Liver (tissue), 9 donors: Measurements from ENCODE around the gene DISP3. TPM values are rescaled to one million over a fixed set of nuclear protein-coding genes. Genes with fewer than 3 reads are reported as not detected.

Source experiments
- DNase-seq: peaks from one replicate; pipeline ENCODE4 v3.0.0-alpha.2; 2017; ENCODE audit warnings: low spot score
- H3K27ac ChIP-seq, 2 donors: one replicate each; pipeline ENCODE4 v1.7.0; 2013; ENCODE audit warnings: inconsistent platforms in 2 of 2, low read length in 2 of 2, control low read depth in 1 of 2, low read depth in 1 of 2, mild to moderate bottlenecking in 1 of 2
- H3K27me3 ChIP-seq, 4 donors: one replicate each; pipeline versions ENCODE4 v1.6.1 to v1.7.0; 2013; ENCODE audit warnings: low read length in 3 of 4, inconsistent platforms in 1 of 4, mild to moderate bottlenecking in 1 of 4, moderate library complexity in 1 of 4; ENCODE audit not compliant: control insufficient read depth in 4 of 4, insufficient read depth in 4 of 4
- H3K36me3 ChIP-seq, 4 donors: one replicate each; pipeline versions ENCODE4 v1.6.1 to v1.7.0; 2013; ENCODE audit warnings: low read length in 3 of 4, mild to moderate bottlenecking in 3 of 4, low read depth in 1 of 4, moderate library complexity in 1 of 4; ENCODE audit not compliant: control insufficient read depth in 4 of 4, insufficient read depth in 3 of 4
- H3K4me1 ChIP-seq, 4 donors: one replicate each; pipeline versions ENCODE4 v1.6.1 to v1.7.0; 2013; ENCODE audit warnings: low read length in 3 of 4, mild to moderate bottlenecking in 3 of 4, moderate library complexity in 1 of 4; ENCODE audit not compliant: control insufficient read depth in 4 of 4, insufficient read depth in 4 of 4
- H3K4me3 ChIP-seq, 3 donors: one replicate each; pipeline versions ENCODE4 v1.6.1 to v1.7.0; 2013; ENCODE audit warnings: low read length in 3 of 3, control low read depth in 1 of 3, low read depth in 1 of 3, mild to moderate bottlenecking in 1 of 3
- H3K9ac ChIP-seq, 2 donors: one replicate each; pipeline ENCODE4 v1.7.0; 2013; ENCODE audit warnings: low read length in 2 of 2, mild to moderate bottlenecking in 2 of 2, moderate library complexity in 2 of 2, control low read depth in 1 of 2, low read depth in 1 of 2
- H3K9me3 ChIP-seq, 4 donors: one replicate each; pipeline versions ENCODE4 v1.6.1 to v1.7.0; 2013; ENCODE audit warnings: low read length in 3 of 4; ENCODE audit not compliant: control insufficient read depth in 4 of 4
- EGR1 ChIP-seq, 2 donors: IDR thresholded peaks; 2 replicates each; pipeline ENCODE4 v1.6.1; 2016 to 2018; ENCODE audit warnings: antibody characterized with exemption in 2 of 2, low read depth in 2 of 2
- FOXA2 ChIP-seq: IDR thresholded peaks from 2 replicates; pipeline ENCODE4 v1.6.1; 2016; ENCODE audit warnings: antibody characterized with exemption
- GABPA ChIP-seq, 2 donors: IDR thresholded peaks in 1 of 2; conservative IDR thresholded peaks in 1 of 2; 2 replicates each; pipeline ENCODE4 v1.6.1; 2016; ENCODE audit warnings: antibody characterized with exemption in 2 of 2, mild to moderate bottlenecking in 1 of 2, moderate library complexity in 1 of 2
- HNF4A ChIP-seq, 2 donors: conservative IDR thresholded peaks; 2 replicates each; pipeline ENCODE4 v1.6.1; 2016; ENCODE audit warnings: antibody characterized with exemption in 2 of 2, mild to moderate bottlenecking in 2 of 2
- JUND ChIP-seq, 2 donors: IDR thresholded peaks; 2 replicates each; pipeline ENCODE4 v1.6.1; 2016; ENCODE audit warnings: antibody characterized with exemption in 2 of 2
- NR2F2 ChIP-seq: IDR thresholded peaks from 2 replicates; pipeline ENCODE4 v1.6.1; 2016; ENCODE audit warnings: antibody characterized with exemption
- RAD21 ChIP-seq, 2 donors: IDR thresholded peaks; 2 replicates each; pipeline ENCODE4 v1.6.1; 2016; ENCODE audit warnings: antibody characterized with exemption in 2 of 2, mild to moderate bottlenecking in 2 of 2
- RXRA ChIP-seq, 2 donors: IDR thresholded peaks; 2 replicates each; pipeline ENCODE4 v1.6.1; 2017 to 2018; ENCODE audit warnings: antibody characterized with exemption in 2 of 2, mild to moderate bottlenecking in 1 of 2
- SP1 ChIP-seq: IDR thresholded peaks from 2 replicates; pipeline ENCODE4 v1.6.1; 2018; ENCODE audit warnings: antibody characterized with exemption, mild to moderate bottlenecking
- TAF1 ChIP-seq: conservative IDR thresholded peaks from 2 replicates; pipeline ENCODE4 v1.6.1; 2016; ENCODE audit warnings: antibody characterized with exemption, mild to moderate bottlenecking
- YY1 ChIP-seq: IDR thresholded peaks from 2 replicates; pipeline ENCODE4 v1.6.1; 2016; ENCODE audit warnings: antibody characterized with exemption, mild to moderate bottlenecking
- WGBS: extraction: QIAGEN DNeasy Blood & Tissue Kit; methylation state at CpG from one replicate; pipeline ENCODE4 v1.1.7; 2013; 5-methylcytosine and 5-hydroxymethylcytosine counted together
- polyA plus RNA-seq, 2 donors: library from polyadenylated mRNA; stranded (reverse) in 1 of 2; unstranded in 1 of 2; fragments of 200-250 nt in 1 of 2; fragments of >200 nt in 1 of 2; fragmentation: Nextera tagmentation in 1 of 2; extraction: Ambion mirVana in 1 of 2; gene quantifications; one replicate each; pipeline versions ENCODE4 v1.2.1 to v1.2.3, GENCODE V29; 2013 to 2015
- total RNA-seq, 2 donors: library from RNA; depleted of rRNA; stranded (reverse); fragments of >200 nt; gene quantifications; one replicate each; pipeline ENCODE4 v1.2.3, GENCODE V29; 2014
- TF ChIP-seq, protein P1 (sequence below): fragments of 150-350 bp; IDR thresholded peaks from 2 replicates; pipeline ENCODE4 v1.5.1; 2017; ENCODE audit warnings: improper control_type of control experiment, low read depth, low read length; ENCODE audit not compliant: missing input control
- TF ChIP-seq, protein P2 (sequence below): IDR thresholded peaks from 2 replicates; pipeline ENCODE4 v1.6.1; 2016; ENCODE audit warnings: antibody characterized with exemption, mild to moderate bottlenecking
- TF ChIP-seq, protein P3 (sequence below): IDR thresholded peaks from 2 replicates; pipeline ENCODE4 v1.6.1; 2016; ENCODE audit warnings: antibody characterized with exemption
- donor health status: healthy.
- donor health status: healthy.
- donor health status: healthy.
- donor health status: healthy.
- donor health status: healthy.

DISP3 gene
- total and polyA plus RNA-seq, 4 donors: 0.02 to 0.08 TPM; not detected in 2

DNA sequence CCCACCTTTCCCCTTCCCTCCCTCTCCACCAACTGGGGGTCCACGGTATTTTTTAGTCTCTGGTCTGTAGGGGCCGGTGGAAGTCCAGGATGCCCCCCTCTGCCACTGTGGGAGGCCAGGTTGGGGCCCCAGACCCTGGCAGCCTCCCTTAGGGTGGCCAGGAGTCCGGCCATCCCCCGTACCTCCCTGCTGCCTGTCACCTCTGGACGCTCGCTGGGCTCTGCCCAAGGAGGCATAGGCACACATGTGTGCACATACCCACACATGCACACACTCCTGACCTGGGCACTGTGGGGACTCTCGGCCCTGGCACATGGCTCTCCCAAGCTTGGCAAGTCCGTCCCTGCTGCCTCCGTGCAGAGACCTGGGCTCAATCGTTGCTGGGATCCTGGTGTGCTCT is 53.0 kb downstream of the DISP3 start:
- Histone ChIP-seq H3K4me1 (no peaks in the 10 kb centered on the region), H3K9me3 (no peaks in the 10 kb centered on the region), H3K27ac (no peak overlapping the region), H3K9ac (no peak overlapping the region), H3K4me3 (no peak overlapping the region), H3K27me3 (no peaks in the 10 kb centered on the region), H3K36me3 (no peaks in the 10 kb centered on the region)
- DNase-seq: no peak
- TF ChIP-seq EGR1 (IDR thresholded peaks at IDR 0.05; ENCODE audit: low read depth in 2 of 2): no peak
- TF ChIP-seq FOXA2: no peak
- TF ChIP-seq, protein P1, sequence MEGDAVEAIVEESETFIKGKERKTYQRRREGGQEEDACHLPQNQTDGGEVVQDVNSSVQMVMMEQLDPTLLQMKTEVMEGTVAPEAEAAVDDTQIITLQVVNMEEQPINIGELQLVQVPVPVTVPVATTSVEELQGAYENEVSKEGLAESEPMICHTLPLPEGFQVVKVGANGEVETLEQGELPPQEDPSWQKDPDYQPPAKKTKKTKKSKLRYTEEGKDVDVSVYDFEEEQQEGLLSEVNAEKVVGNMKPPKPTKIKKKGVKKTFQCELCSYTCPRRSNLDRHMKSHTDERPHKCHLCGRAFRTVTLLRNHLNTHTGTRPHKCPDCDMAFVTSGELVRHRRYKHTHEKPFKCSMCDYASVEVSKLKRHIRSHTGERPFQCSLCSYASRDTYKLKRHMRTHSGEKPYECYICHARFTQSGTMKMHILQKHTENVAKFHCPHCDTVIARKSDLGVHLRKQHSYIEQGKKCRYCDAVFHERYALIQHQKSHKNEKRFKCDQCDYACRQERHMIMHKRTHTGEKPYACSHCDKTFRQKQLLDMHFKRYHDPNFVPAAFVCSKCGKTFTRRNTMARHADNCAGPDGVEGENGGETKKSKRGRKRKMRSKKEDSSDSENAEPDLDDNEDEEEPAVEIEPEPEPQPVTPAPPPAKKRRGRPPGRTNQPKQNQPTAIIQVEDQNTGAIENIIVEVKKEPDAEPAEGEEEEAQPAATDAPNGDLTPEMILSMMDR: no peak
- TF ChIP-seq, protein P2, sequence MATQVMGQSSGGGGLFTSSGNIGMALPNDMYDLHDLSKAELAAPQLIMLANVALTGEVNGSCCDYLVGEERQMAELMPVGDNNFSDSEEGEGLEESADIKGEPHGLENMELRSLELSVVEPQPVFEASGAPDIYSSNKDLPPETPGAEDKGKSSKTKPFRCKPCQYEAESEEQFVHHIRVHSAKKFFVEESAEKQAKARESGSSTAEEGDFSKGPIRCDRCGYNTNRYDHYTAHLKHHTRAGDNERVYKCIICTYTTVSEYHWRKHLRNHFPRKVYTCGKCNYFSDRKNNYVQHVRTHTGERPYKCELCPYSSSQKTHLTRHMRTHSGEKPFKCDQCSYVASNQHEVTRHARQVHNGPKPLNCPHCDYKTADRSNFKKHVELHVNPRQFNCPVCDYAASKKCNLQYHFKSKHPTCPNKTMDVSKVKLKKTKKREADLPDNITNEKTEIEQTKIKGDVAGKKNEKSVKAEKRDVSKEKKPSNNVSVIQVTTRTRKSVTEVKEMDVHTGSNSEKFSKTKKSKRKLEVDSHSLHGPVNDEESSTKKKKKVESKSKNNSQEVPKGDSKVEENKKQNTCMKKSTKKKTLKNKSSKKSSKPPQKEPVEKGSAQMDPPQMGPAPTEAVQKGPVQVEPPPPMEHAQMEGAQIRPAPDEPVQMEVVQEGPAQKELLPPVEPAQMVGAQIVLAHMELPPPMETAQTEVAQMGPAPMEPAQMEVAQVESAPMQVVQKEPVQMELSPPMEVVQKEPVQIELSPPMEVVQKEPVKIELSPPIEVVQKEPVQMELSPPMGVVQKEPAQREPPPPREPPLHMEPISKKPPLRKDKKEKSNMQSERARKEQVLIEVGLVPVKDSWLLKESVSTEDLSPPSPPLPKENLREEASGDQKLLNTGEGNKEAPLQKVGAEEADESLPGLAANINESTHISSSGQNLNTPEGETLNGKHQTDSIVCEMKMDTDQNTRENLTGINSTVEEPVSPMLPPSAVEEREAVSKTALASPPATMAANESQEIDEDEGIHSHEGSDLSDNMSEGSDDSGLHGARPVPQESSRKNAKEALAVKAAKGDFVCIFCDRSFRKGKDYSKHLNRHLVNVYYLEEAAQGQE: no peak
- WGBS: 80% methylated on average over 10 of the region's 10 CpGs

DNA sequence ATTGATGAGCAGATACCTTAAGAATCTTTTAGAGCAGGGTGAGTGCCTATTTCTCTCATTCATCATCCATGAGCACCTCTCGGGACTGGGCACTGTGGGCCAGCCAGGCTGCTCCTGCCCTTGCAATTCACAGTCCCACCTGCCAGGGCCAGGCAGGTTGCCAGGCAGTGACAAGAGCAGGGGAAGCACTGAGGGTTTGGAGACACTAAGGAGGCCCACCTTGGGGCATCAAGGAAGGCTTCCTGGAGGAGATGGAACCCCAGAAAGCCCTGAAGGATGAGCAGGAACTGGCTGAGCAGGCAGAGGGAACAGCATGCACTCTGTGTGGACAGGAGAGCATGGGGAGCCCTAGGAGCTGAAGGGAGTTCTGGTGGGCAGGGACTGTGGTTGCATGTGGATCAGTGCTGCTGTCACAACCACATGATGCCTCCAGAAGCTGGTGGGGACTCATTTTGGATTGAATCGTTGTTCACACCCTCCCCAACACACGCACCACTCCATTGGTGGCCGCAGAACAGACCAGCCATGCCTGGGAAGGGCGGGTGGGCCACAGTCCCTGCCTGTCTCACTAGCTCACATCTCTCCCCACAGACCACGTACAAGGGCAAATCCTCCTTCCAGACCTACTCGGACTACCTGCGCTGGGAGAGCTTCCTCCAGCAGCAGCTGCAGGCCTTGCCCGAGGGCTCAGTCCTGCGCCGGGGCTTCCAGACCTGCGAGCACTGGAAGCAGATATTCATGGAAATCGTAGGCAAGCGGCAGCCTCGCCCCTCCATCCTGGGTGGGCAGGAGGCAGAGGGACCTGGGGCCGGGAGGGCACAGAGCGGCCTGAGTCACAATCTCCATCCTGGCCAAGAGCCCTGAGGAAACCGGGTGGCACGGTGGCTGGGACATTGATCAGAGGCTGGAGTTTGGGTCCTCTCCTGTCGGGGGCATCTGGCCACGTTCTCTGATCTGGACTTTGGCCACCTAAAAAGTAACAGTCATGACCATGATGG is 55.1 kb downstream of the DISP3 start:
- H3K4me1 ChIP-seq: no peaks in the 10 kb centered on the region
- no peaks in the 10 kb centered on the region for H3K27me3 ChIP-seq
- H3K4me3 ChIP-seq: no peak overlapping the region
- no peaks in the 10 kb centered on the region for H3K36me3 ChIP-seq
- H3K27ac ChIP-seq: no peak overlapping the region
- H3K9me3 ChIP-seq: no peaks in the 10 kb centered on the region
- TF ChIP-seq TAF1: no peak
- no peak overlapping the region for H3K9ac ChIP-seq
- 87% methylated on average over 21 of the region's 21 CpGs for WGBS
- no peak for DNase-seq

DNA sequence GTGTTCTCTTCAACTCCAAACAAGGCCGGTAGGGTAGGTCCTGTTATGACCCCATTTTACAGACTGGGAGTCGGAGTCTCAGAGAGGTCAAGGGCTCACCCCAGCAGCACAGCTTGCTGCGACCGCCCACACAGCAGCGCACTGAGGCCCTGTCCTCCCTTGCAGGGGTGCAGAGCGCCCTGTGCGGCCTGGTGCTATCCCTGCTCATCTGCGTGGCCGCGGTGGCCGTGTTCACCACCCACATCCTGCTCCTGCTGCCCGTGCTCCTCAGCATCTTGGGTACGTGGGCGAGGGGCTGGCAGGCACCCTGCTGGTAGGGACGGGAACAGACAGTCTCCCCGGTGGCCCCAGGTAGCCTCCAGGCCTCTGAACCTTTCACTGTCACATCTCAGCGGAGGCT is 55.9 kb downstream of the DISP3 start:
- H3K27me3 ChIP-seq: no peaks in the 10 kb centered on the region
- no peak overlapping the region for H3K27ac ChIP-seq
- H3K36me3 ChIP-seq: no peaks in the 10 kb centered on the region
- H3K4me3 ChIP-seq: no peak overlapping the region
- DNase-seq: no peak
- H3K9ac ChIP-seq: no peak overlapping the region
- WGBS: 85% methylated on average over 17 of the region's 17 CpGs
- H3K4me1 ChIP-seq: no peaks in the 10 kb centered on the region
- H3K9me3 ChIP-seq: no peaks in the 10 kb centered on the region
- TF ChIP-seq HNF4A (conservative IDR thresholded peaks at IDR 0.05) (no peak), RXRA (IDR thresholded peaks at IDR 0.05) (no peak), YY1 (no peak), NR2F2 (no peak), JUND (IDR thresholded peaks at IDR 0.05) (no peak), TAF1 (no peak), SP1 (no peak), RAD21 (IDR thresholded peaks at IDR 0.05) (no peak), FOXA2 (no peak), GABPA (IDR thresholded peaks at IDR 0.05 in 1 of 2, conservative IDR thresholded peaks at IDR 0.05 in 1 of 2) (no peak), EGR1 (IDR thresholded peaks at IDR 0.05; ENCODE audit: low read depth in 2 of 2) (no peak)
- TF ChIP-seq, protein P3, sequence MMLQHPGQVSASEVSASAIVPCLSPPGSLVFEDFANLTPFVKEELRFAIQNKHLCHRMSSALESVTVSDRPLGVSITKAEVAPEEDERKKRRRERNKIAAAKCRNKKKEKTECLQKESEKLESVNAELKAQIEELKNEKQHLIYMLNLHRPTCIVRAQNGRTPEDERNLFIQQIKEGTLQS: no peak
- TF ChIP-seq, protein P2: no peak
- TF ChIP-seq, protein P1: no peak
